Amygdala (tissue), 56 donors: ENCODE data around the gene CCR9.

Experiments
- DNase-seq, 56 donors: peaks; one replicate each; lab custom pipeline; 2025; lab: John Stamatoyannopoulos, UW

The CCR9 gene

GRCh38 chr3:45950131-45950530, 63.8 kb downstream of the CCR9 start:
- no peak for DNase-seq

GRCh38 chr3:45950686-45951600, 64.6 kb downstream of the CCR9 start:
- DNase-seq = no peak

GRCh38 chr3:45951946-45952345, 65.6 kb downstream of the CCR9 start:
- DNase-seq = no peak

- no peak for DNase-seq
Measured at GRCh38 chr3:45952456-45952855, 66.1 kb downstream of the CCR9 start.
